GM19240 (cell line): ENCODE results near the gene CCL8.
"Not testable (repeated sequence)": the region's sequence is repeated elsewhere in the genome, so short reads cannot be mapped to it uniquely, and the experiment has no call there.

Experiments
- DNase-seq: peaks from one replicate; pipeline ENCODE4 v3.0.0; 2011; ENCODE audit warnings: low spot score; ENCODE audit not compliant: insufficient read length

Gene CCL8

DNA sequence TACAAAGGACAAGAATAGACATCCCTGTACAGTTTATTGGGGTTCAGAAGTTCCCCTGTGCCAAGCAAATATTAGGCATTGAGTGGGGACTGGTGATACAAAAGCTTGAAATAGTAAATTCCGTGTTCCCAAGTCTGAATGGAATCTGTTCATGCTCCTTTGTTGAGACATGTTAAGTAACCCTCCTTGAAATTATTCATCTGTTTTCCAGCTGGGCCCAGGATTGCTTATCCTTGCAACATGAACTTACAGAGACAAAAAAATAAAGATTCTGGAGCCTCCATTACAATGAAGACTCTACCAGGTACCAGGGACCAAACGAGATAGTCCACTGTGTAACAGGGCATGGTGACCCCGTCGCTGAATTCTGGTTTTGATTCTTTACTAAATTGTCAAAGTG lies 6.1 kb upstream of the CCL8 start:
- no peak for DNase-seq

DNA sequence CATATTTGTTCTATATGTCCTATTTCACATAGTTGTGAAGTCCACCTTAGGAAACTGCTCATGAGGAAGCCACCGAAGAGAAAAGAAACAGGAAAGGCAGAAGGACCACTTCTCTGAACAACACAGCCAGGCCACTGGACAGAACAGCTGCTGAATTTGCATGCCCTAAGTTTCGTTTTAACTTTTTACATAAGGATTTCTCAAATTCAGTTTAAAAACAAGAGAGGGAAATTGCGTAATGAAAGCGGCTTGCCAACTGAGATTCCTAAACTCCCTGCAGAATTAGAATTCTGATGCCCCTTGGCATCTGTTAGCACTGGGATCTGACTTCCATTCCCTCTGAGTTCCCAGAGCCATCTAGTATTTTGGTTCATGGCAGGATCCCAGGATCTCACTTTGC lies 5.0 kb upstream of the CCL8 start:
- DNase-seq: no peak

DNA sequence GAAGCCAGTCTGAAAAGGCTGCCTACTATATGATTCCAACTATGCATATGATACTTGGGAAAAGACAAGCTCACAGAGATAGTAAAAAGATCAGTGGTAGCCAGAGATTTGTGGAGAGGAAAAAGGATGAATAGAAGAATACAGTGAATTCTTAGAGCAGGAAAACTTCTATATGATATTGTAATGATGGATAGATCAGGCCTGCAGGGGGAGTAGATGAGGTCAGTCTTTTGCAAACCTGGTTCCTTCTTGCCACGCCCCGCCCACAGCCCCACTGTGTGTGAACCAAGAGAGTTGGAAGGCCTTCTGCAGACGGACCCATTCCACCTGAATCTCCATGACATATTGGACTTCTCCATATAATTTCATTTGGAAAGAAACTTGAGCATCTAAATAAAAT lies 761 bp upstream of the CCL8 start:
- no peak for DNase-seq

DNA sequence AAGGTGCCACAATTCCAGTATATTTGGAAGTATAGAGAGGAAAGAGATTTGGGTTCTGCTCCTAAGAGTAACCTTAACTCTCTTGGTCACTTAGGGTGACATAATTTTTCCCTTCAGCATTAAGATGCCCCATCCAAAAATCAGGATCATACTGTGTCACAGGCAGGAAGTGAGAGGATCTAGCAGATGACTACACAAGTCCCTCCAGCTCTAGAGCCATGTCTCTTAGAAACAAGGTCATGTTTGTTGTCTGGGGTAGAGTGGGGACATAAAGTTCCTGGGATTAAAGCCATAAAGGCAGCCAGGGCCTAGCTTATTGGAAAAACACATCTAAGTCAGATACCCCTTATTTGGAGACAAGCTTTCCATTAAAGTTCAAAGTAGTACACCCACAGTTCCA lies 2.7 kb downstream of the CCL8 start:
- DNase-seq: no peak

DNA sequence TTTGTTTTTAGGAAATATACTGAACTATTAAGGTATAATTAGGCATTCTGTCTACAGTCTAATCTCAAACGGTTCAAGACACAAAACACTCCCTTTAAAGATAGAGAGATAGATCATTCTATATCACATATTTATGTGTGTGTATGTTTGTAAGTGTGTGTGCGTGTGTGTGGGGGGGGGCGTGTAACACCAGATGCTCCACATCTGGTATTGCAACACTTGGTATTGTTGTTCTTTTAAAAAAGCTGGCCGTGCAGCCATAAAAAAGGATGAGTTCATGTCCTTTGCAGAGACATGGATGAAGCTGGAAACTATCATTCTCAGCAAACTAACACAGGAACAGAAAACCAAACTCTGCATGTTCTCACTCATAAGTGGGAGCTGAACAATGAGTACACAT lies 8.3 kb downstream of the CCL8 start:
- not testable (repeated sequence) for DNase-seq

DNA sequence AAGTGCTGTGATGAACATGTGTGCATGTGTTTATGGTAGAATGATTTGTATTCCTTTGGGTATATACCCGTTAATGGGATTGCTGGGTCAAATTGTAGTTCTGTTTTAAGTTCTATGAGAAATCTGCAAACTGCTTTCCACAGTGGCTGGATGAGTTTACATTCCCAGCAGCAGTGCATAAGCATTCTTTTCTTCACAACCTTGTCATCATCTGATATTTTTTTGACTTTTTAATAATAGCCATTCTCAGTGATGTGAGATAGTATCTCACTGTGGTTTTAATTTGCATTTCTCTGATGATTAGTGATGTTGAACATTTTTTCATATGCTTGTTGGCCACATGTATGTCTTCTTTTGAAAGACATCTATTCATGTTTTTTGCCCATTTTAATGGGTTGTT lies 18.5 kb downstream of the CCL8 start:
- no peak for DNase-seq

DNA sequence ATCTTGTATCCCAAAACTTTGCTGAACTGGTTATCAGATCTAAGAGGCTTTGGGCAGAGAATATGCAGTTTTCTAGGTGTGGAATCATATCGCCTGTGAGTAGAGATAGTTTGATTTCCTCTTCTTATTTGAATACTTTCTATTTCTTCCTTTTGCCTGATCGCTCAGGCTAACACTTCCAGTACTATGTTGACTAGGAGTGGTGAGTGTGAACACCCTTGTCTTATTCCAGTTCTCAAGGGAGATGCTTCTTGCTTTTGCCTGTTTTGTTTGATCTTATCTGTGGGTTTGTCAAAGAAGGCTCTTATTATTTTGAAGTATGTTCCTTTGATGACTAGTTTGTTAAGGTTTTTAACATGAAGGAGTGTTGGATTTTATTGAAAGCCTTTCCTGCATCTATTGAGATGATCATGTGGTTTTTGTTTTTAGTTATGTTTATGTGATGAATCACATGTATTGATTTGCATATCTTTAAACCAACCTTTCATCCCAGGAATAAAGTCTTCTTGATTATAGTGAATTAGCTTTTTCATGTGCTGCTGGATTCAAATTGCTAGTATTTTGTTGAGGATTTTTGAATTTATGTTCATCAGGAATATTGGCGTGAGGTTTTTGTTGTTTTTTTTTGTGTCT lies 20.0 kb downstream of the CCL8 start:
- DNase-seq: no peak

DNA sequence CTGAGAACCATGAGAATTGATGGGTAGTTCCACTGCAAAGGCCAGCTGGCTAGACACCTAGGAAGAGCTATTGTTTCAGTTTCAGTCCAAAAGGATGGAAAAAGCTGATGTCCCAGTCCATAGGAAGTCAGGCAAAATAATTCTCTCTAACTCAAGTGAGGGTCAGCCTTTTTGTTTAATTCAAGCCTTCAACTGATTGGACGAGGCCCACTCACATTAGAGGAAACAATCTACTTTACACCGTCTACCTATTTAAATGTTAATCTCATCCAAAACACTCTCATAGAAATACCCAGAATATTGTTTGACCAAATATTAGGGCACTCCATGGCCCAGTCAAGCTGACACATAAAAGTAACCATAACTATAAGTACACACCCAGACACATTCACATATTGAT lies 22.7 kb downstream of the CCL8 start:
- no peak for DNase-seq

DNA sequence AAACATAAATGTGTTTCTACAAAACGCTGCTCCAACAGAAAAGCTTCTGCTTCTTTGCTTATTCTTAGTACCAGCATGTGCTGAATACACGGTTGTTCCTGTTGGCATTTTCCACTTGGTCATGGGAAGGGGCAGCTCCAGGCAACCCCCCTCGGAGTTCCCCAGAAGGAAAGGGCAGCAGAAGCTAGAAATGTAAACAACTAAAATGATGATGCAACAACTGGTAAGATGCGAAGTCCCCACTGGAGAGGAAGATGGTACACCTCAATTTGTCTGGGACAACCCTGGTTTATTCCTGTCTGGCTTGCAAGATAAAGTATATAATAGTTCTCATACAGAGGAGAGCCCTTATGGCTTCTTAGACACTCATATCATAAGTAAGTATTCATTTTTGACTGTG lies 27.8 kb downstream of the CCL8 start:
- DNase-seq: no peak

DNA sequence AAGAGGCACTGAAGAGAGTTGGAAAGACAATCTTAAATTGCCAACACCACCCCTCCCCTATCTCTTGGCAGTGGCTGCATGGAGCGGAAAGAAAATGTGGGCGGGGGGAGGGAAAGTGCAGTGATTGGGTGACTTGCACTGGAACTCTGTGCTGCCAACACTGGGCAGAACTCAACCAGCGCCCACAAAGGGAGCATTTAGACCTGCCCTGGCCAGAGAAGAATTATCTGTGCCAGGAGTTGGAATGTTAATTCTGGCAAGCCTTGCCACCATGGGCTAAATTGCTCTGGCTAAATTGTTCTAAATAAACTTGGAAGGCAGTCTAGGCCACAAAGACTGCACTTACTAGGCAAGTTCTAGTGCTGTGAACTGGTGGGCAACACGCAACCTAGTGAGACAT lies 30.5 kb downstream of the CCL8 start:
- no peak for DNase-seq

DNA sequence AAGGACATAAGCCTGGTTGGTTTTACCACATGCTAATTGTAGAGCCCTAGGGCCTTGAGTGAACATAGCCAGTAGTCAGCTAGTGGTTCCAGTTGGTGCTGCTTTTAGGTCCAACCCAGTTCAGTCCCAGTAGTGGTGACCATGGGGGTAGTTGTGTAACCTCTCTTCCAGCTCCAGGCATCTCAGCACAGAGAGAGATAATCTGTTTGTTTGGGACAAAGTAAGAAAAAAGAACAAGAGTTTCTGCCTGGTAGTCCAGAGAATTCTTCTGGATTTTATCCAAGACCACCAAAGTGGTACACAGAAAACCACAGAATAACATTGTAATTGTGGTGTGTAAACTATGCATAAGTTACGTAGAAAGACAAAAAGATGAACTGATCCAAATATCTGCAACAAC lies 31.9 kb downstream of the CCL8 start:
- DNase-seq: no peak

DNA sequence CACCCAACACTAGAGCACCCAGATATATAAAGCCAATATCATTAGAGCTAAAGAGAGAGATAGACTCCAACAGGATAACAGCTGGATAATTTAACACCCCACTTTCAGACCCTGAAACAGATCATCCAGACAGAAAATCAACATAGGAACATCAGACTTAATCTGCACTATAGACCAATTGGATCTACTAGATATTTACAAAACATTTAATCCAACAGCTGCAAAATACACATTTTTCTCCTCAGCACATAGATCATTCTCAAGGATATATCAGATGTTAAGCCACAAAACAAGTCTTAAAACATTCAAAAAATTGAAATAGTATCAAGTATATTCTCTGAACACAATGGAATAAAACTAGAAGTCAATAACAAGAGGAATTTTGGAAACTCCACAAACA lies 33.0 kb downstream of the CCL8 start:
- no peak for DNase-seq

DNA sequence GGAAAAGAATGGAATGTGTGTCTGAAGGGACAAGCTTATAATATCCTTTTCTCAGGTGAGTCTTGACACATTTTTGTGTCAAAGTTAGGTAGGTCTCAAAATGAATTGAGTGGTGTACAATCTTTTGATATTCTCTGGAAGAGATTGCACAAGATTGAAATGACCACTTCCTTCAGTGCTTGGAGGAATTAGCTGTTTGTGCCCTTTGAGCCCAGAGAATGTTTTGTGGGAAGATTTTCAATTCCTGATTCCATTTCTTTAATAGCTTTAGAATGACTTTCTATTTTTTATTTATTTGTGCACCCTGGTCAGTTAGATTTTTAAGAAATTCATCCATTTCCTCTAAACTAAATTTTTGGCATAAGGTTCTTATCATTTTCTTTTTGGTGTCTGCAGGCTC lies 35.4 kb downstream of the CCL8 start:
- no peak for DNase-seq

DNA sequence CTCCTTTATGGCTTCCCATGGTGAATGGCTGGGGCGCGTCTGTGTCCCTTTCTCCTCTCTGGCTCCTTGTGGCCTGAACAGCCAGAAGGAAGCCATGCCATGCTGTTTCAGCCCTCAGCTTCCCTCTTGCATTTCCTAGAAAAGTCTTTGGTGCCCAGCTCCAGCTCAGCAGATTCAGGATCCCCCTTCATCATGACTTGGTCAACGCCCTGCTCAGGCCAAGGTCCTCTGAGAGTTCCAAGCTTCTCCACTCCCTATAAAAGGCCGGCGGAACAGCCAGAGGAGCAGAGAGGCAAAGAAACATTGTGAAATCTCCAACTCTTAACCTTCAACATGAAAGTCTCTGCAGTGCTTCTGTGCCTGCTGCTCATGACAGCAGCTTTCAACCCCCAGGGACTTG lies 37.0 kb downstream of the CCL8 start, which contains the start of gene CCL13:
TSS of gene CCL13 (plus strand) at position 287 of the 400 bp plus-strand sequence. CDS start at position 334, 47 bp downstream.
- no peak for DNase-seq

DNA sequence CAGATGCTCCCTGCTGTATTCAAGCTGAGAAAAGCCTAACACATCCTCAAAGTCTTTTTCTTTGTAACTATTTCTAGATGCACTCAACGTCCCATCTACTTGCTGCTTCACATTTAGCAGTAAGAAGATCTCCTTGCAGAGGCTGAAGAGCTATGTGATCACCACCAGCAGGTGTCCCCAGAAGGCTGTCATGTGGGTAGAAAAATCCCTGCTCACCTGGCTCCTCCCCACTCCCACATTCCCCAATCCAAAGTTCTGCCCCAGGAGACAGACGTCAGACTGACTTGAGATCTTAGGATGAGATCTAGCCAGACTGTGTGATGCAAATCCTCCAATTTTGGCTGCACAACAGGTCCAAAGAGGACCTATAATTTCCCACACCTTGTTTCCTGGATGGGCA lies 38.2 kb downstream of the CCL8 start:
- no peak for DNase-seq

DNA sequence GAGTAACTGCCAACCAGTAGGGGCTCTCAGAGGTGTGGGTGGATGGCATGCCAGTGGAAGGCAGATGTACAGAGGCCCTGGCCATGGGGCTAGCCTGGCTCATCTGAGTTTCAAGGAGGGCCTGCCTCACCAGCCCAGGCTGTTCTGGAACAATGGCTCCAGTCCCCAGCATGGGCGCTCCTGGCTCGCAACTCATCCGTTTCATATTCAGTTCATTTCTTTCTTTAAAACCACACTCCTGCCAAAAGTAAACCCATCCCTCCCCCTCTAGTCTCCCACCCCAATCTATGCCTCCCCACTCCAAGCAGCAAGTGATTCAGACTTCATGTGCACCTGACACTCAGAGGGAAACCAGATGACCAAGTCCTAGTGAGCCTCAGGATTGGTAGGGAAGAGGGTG lies 39.4 kb downstream of the CCL8 start:
- no peak for DNase-seq

DNA sequence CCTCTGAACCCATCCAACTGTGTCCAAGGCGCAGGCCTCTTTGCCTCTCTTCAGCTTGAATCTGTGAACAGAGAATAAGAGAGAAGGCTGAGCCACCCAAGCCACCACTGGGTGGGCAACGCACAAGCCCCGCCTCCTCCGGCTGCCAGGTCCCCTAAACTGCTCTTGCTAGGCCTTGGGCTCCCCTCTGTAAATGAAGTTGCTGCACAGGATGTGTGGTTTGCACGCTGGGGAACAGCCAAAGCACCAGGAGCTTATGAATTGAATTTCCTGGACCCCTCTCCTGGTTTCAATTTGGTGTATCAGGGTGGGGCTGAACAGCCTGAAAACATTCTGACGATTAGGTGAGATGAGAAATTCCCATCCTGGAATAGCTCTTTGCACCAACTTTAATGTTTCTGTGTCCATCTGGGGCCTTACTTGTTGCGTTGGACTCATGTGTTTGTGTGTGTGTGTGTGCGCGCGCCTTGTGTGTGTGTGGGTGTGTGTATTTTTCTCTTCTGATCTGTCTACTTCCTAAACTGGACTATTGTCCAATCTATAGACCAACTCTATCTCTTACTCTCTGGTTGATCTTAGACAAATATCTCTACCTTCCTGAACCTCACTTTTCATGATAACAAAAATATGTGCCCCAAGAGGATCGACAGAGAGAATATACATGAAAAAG lies 41.5 kb downstream of the CCL8 start:
- no peak for DNase-seq

DNA sequence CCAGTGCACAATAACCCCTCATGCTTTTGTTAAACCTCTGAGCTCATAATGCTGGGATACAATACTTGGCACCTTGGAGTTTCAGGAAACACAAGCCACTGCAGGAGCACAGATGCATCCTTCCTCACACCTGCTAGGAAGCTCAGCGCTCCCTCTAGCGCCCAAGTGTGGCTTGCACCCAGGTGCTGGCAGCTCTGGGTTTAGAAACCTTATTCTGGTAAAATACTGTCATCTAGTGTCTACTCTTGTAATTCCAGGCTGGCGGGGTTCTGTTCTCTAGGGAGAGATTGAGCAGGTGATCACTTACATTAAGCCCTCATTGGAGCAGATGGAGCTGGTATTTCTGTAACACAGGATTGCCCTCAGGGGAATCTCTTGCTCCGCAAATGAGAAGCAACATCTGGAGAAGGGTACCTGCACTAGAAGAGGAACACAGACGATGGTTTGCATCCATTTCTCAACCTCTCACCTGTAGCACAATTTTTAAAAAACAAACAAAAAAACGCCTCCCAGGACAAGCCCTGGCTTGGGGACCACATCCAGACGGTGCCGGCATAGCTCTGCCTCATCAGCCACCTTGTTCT lies 42.3 kb downstream of the CCL8 start:
- peak; percentile 52 for DNase-seq

DNA sequence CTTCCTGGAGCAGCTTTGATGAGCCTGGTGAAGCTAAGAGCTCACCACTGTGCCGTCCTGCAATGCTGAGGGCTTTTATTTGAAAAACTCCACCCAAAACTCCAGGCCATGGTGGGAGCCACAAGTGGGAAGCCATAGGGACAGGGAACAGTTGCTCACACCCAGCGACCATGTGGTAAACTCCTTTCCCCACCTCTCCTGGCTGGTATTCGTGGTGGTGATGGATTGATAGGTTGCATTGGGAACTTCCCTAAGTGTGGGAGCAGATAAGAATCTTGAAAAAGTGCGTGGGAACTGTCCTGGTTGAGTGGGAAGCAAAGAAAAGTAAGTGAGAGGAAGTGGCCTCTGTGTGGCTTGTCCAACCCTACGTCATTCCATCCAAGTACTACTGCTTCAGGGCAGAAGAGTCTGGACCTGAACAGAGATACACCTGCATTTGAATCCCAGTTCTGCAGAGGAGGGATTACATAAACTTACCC lies 44.0 kb downstream of the CCL8 start, which contains the start of gene CCL1:
TSS of gene CCL1 (minus strand) at position 51 of the 479 bp plus-strand sequence. CDS start 72 bp downstream, outside the sequence.
- no peak for DNase-seq

DNA sequence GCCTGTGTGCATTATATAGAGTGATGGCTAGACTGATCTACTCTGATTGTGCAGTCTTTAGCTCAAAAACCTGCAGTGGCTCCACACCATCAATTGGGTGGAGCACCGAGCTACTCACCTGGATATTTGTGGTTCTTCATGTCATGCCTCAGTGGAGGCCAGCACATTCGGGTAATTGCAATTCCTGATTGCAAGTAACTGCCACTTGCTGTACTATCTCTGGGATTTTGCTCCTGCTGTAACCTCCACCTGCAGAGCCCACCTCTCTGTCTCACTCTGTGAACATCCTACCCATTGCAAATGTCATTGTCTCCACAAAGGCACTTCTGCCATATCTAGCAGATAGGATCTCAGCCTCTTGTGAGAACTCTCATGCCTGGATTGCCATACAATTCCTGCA lies 45.5 kb downstream of the CCL8 start:
- no peak for DNase-seq

DNA sequence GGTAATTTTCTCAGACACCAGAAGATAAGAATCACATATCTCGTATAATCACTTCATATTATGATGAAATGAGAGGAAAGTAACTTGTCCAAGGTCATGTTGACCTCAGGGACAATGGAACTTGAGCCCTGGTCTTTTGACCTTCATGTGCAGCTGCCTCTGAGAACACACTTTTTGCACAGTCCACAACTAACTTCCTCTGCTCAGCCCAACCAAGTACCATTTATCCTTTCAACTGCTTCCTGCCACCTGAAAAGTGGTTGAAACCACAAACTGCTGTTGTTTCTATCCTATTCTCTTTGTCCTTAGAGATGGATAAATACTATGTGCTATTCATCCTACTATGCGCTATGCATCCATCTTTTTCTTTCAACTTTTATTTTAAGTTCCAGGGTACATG lies 46.1 kb downstream of the CCL8 start:
- DNase-seq: no peak

DNA sequence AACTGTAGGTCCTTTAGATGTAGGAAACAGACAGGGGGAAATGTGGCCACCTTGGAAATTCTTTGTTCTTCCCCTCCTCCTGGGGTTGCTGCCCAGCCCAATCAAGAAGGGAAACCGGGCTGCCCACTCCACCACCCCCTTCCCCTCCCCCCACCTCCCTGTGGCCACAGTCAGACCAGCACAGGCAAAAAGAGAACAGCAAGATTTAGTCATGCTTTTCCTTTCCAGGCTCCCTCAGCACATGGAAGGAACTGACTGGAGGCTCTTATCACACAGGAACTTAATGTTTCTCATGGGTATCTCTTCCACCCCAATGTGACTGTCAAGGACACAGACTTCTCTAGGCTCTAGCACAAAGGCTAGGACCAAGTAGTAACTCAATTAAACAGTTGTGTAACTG lies 46.8 kb downstream of the CCL8 start:
- no peak for DNase-seq
